Activated T-cell treated with anti-CD3 and anti-CD28 coated beads for 4 hours (primary cell): ENCODE measurements around the gene CNGA4.
"Not testable (repeated sequence)": the region's sequence is repeated elsewhere in the genome, so short reads cannot be mapped to it uniquely, and the experiment has no call there.

Experiments
- DNase-seq: peaks from one replicate; pipeline ENCODE4 v3.0.0-alpha.2; 2020

Gene CNGA4

DNA sequence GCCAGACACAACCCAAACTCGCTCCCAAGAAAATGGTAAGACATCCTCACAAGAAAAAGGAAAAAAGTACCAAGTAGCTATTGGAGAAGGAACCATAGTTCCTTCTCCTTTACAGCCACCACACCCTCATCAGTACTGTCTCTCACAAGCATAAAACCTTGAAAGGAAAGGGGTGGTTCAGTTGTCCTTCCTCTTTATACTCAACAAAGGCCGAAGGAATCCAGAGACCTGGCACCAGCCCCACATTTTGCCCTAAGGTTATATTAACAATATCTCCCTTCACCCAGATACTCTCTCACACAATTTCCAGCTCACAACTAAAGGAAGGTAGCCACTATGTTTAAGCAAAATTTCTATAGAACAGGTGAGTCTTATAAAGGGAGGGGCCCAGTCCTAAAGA is 13.0 kb upstream of the CNGA4 start:
- no peak for DNase-seq

DNA sequence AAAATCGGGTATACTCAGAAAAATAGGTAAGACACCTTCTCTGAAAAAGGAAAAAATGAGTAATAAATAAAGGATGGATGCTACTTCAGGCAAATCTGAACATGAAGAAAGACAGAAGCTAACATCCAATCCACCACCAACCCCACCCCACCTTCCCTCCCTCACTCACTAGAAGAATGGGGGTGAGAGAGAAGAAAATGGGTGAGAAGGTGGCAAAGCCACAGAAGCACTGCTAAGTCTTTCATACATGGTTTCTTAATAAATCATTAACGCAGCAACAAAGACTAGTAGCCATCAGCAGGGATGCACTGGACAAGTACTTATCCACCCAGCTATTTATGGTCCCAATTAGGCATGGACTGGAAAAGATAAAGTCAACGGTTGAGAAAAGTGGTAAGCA is 10.4 kb upstream of the CNGA4 start:
- no peak for DNase-seq

DNA sequence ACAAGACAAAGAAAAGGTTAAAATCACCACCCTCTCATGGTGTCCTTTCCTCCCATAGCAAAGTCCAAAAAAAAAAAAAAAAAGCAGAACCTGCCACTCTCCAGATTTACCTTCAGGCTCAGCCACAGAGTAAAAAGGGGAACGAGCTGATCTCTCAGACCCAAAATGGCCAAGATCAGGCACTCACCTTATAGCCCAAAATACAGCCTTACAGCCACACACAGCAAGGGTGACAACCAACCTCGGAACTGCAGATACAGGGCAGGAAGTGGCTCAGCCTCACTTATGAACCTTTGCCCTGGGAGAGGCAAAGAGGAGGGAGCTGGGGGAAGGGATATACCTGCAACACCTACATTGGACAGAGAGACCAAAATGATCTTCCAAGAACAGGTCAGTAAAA is 9.0 kb upstream of the CNGA4 start:
- DNase-seq, result no peak

DNA sequence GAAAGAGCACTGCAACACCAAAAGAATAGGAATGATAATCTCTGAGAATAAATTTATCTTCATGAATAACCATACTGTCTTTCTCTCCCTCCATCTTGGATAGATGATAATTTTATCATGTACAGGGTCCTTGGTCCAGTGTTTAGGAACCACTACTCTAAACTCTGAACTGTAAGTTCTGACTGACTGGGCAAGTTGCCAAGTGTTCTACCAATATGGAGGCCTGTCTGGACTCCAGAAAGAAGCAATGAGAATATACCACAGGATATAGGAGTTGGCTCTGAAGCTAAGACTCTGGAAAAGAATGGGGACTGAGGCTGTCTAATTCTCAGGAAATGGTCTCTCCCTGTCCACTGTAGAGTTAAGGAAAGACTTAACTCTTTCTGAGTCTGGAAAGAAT is 6.0 kb upstream of the CNGA4 start:
- no peak for DNase-seq

DNA sequence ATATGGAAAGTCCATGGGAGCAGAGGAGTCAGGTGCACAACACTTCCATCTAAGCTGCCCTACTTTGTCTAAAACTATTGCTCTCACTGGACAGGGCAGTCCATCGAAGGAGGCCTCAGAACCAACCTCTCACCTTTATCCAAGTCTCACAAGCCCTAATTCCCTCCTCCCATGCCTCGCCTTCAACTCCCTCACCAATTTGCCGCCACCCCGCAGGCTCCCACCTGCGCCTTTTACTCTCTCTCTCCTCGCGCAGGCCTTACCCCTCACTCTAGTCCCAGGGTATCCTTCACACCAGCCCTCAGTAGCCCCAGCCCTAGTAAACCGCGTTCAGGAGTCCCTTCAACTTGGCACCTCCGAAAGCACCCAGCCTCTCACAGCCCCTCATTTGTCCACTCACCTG is 4.9 kb upstream of the CNGA4 start:
- no peak for DNase-seq

DNA sequence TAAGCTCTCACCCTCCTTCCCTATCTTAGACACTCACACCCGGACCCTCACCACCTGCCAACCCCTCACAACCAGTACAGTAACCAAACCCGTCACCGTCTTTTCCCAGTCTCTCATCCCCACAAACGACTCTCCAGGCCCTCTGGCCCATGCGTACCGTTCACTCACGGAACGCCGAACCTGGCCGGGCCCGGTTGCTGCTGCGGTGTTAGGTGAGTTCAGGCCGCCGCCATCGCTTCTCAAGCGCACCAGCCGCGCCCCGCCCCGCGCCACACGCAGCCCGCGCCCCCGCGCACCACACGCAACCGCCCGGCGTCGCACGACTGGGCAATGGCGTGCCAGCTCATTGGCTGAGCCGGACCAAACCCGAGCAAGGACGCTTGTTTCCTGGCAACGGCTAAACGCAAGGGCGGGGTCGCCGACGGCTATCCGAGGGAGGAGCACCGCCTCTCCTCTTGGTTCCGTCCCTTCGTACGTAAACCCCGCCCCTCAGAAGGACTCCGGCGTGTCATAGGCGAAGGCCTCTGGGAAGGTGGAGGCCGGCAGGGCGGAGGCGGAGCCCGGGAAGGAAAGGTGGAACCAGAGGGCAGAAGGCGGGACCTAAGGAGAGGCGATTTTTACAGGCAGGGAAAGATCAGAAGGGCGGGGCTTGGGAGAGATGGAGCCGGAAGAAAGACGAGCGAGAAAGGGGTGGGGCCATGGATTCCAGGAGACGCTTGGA is 4.3 kb upstream of the CNGA4 start, which contains the start of gene FHIP1B:
TSS of gene FHIP1B (minus strand) at position 250 of the 721 bp plus-strand sequence. CDS start 10,120 bp downstream, outside the sequence.
- DNase-seq, result peak; percentile 98

DNA sequence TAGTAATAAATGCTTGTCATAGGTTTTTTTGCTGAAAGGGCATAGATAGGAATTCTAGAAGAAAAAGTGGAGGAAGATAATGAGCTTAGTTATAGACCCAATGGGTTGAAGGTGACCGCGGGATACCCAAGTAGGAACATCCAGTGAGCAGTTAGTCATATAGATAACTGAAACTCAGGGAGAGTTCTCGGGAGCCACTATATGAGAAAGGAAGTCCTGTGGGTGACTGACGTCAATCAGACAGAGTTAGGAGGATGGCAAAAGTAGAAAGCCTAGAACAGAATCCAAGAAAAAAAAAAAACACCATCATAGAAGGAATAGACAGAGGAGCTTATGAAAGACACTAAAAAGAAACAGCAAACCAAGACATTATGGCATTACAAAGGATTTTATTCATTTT is 1.6 kb upstream of the CNGA4 start:
- no peak for DNase-seq

DNA sequence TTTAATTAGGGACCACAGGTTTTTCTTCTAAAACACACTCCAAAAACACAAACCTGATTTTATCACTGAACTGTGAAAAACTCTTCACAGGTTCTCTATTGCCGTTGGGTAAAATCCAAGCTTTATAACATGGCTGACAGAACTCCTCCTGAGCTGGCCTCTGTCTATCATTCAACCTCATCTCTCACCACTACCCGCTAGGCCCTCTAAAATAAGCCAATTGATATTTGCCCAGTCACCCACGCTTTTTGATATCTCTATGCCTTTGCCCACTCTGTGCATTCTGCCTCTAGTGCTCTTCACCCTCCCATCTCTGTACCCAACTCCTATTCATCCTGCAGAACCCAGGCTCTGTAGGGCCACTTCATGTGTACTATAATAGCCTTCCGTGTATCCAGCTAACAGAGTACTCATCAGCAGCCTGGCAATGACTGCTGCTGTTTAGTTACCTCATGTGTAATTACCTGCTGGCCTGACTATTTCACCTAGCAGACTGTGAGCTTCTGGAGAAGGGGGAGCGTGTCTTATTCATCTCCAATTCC is 1.1 kb upstream of the CNGA4 start:
- DNase-seq, result no peak

DNA sequence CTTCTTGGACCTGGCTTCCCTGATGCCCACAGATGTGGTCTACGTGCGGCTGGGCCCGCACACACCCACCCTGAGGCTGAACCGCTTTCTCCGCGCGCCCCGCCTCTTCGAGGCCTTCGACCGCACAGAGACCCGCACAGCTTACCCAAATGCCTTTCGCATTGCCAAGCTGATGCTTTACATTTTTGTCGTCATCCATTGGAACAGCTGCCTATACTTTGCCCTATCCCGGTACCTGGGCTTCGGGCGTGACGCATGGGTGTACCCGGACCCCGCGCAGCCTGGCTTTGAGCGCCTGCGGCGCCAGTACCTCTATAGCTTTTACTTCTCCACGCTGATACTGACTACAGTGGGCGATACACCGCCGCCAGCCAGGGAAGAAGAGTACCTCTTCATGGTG is 1.2 kb downstream of the CNGA4 start:
- DNase-seq, result no peak

DNA sequence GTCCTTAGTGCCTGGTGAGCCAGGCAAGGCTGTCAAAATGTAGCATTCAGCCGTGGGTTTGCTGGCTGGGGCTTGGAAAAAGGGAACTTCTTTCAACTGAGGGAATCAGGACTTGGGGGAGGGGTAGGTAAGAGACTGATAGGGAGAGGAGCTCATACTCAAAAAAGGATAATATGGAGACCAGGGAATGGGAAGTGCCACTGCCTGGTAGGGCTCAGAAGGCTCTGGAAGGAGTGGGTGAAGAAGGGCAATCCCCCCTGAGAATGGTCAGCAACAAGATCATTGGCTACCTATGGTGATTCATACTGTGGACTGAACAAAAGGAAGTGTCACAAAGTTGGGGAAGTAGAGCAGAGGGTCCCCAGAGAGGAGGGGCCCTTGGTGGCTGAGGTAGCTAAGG is 1.9 kb downstream of the CNGA4 start:
- no peak for DNase-seq

DNA sequence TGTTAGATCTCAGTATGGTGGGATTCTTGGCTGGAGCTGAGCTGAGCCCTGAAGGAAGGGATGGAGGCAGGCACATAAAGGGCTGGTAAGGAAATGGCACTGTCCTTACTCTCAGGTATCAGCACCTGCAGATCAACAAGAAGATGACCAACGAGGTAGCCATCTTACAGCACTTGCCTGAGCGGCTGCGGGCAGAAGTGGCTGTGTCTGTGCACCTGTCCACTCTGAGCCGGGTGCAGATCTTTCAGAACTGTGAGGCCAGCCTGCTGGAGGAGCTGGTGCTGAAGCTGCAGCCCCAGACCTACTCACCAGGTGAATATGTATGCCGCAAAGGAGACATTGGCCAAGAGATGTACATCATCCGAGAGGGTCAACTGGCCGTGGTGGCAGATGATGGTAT is 2.4 kb downstream of the CNGA4 start:
- DNase-seq, result no peak

DNA sequence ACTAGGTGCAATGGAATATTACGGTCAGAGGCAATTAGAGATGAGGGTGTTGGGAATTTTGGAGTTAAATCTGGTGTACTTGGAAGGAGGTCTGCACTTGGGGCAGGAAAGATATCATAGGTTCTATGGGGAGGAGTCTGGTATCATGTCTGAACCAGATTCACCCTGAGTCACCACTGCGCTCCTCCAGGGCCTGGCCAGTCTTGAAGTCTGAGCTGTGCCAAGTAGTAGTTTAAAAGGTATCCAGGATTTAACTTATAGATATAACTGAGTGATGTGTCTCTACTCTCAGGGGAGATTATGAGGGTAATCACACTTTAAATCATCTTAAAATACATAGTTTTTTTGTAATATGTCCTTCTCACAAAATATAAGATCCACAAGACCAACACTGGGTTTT is 6.6 kb downstream of the CNGA4 start:
- no peak for DNase-seq

DNA sequence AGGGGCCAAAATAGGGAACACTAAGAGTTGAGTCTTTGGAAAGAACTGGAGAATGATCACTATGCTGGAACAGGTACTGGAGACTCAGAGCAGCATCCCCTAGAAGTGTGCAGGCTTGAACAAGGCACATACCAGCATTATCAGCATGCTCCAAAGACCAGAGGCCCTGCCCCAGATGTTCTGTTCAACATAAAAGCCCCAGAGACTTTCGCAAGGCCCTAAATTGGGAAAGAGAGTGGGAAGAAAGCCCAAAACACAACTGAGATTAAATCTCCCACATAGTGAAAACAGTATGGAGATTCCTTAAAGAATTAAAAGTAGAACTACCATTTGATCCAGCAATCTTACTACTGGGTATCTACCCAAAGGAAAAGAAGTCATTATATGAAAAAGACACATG is 9.4 kb downstream of the CNGA4 start:
- DNase-seq, result no peak

DNA sequence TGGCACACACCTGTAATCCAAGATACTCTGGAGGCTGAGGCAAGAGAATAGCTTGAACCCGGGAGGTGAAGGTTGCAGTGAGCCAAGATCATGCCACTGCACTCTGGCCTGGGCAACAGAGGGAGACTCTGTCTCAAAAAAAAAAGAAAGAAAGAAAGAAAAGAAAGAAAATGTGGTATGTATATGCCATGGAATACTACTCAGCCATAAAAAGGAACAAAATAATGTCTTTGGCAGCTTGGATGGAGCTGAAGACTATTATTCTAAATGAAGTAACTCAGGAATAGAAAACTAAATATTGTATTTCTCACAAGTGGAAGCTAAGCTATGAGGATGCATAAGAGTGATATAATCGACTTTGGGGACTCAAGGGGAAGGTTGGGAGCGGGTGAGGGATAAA is 10.0 kb downstream of the CNGA4 start:
- not testable (repeated sequence) for DNase-seq

DNA sequence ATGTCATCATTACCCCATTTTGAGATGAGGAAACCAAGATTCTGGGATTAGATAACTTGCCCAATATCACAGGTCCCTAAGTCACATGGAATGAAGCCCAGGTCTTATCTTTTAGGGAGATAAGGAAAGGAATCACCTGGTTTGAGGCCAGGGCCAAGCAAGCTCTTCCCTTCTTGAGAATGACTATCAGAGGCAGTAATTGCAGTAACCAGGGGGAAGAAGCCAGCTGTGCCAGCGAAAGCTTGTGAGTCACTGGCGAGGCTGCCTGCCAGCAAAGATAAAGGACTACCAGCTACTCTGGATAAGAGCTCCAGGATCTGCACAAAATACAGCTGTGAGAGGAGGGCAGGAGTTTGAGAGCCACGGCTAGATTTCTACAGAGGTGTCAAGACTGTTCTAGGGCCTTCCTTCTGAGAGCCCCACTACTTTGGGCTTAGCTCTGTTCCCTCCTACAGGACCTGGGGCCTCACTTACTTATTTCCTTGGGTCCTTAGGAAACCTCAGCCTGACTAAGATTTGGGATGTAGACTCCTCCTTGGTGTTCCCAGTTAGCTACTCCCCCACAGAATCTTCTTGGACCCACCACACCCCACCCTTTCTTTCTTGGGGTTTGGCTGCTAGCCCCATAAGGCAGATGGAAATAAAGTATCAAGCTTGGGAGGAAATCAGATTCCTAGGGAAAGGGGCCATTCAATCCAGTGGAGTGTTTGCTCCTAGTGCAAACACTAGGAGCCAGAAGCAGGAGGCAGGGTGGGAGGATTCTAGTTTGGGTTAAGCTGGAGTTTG is 11.1 kb downstream of the CNGA4 start:
- DNase-seq, result no peak

DNA sequence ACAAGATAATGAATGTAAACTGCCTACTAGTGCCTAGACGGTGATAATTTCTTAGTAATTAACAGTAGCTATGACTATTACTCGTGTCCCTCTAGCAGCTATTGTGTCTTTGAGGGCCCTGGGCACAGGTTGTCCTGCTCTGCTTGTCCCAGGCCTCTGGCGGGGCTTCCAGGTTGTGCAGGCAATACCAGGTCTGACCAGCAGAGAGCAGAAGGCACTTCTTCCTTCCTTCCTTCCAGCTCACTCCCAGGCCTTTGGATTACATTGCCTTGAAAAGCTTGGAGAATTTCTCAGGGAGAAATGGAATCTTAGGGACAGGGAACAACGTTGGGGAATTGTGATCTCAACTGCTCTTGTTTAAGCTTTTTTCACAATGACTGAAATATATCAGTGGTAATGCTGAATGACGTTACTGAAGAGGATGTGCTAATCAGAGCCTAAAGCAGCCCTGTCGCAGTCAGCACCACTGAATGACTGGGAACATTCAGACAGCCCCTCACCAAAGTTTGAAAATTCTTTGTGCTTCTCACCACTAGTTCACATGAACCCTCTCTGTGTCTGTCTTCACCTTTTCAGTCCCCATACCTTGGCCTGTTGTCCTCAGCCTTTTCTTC is 12.3 kb downstream of the CNGA4 start:
- DNase-seq, result peak; percentile 28

DNA sequence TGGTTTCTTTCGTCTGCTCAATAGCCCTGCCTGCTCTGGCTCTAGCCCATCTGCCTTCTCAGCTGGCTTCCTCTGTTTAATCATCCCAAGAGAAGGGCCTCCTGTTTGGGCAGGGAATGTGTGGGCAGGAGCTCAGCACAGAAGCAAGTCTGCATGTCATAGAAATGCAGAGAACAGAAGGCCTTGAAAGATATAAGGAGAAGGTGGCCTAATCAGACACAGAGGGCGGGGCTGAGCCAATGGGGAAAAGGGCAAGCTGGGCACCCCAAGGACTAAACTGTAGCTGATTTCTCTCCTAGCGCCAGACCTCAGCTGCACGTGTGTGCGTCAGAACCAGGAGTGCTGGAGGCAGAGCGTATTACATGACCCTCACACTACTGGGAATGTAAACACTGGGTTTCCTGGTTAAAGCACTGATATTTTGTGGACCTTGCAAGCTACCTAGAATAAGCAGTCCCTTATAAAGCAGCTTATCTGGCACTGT is 13.1 kb downstream of the CNGA4 start:
- no peak for DNase-seq

DNA sequence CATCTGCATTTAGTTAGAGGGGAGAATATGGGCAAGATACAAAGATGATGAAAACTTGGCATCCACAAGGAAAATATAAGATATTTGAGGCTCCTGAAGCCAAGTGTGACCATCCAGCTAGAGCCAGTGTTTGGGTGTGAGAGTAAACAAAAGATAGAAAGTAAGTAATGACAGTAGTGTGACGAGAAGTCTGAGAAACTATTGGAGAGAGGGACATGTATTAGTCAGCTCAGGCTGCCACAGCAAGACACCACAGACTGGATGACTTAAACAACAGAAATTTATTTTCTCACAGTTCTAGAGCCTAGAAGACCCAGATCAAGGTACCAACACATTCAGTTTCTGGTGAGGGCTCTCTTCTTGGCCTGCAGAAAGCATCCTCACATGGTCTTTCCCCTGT is 14.3 kb downstream of the CNGA4 start:
- no peak for DNase-seq

DNA sequence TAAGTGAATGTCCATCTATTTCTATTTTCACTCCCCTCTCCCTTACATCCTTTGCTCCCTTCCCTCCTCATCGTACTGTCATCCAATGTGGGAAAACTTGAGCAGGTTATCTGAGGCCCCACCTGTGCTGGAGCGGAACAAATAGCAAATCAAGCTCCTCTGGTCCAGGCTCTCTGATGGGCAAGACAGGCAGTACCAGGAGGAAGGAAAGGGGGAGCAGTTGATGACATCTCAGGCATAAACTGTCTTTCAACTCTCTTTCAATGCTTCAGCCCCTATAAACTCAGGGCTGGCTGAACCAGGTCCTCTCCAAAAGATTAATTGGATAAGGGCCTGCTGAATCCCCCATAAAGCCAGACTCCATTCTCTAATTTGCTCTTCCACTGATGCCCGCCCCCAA is 19.3 kb downstream of the CNGA4 start:
- DNase-seq, result no peak

DNA sequence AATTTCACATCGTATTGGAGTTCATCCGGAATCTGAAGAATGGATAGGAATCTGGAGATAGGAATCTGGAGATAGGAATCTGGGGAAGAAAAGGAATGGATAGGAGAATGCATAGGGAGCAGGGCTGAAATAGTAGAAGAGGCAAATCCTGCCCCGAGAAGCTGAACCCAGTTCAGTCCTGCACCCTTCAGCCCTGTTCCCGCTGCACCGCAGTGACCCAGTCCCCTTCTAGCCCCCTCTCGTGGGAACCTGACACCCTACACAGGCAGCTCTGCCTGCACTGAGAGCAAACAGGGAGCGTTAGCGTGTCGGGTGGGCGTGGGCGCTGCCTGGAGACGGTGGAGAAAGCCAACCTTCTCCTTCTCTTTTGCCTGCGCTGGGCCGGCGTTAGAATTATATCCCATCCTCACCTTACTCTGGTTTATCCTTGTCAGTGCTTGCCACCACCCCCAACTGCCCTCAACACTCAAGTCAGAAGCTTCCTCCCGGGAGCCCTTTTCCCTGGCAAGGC is 19.7 kb downstream of the CNGA4 start:
- DNase-seq, result no peak

DNA sequence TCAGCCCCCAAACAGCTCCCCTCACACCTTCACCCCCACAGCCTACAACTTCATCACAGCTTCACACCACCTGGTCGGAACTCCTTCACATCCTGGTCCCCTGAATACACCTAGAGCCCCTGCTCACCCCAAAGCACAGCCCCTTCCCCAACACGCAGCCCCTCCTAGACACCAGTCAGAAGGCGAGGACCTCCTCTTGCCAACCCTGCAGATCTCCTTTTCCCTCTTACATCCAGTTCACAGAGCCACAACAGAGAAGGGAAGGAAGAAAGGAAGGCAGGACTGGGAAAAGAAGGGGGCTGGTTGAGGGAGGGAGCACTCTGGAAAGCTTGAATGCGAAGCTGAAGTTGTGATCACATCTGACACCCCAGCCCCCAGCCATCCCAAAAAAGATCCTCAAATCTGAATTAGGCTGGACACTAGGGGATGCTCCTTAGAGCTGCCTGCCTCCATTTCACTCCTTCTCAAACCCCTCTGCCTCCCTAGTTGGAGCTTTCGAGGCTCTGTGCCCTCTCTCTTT is 21.4 kb downstream of the CNGA4 start:
- no peak for DNase-seq

DNA sequence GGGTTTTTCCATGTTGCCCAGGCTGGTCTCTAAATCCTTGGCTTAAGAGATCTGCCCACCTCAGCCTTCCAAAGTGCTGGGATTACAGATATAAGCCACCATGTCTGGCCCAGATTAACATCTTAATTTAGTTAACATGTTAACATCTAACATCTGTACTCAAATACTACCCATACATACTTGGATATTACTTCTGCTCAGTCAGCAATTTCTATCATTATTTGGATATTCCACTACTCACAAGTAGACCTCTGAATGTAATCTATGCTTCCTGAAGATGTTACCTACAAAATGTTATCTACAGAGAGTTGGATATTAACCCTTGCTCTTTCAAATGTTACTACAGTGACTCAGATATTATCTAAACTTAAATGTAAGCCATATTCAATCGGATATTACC is 24.8 kb downstream of the CNGA4 start:
- DNase-seq, result no peak

DNA sequence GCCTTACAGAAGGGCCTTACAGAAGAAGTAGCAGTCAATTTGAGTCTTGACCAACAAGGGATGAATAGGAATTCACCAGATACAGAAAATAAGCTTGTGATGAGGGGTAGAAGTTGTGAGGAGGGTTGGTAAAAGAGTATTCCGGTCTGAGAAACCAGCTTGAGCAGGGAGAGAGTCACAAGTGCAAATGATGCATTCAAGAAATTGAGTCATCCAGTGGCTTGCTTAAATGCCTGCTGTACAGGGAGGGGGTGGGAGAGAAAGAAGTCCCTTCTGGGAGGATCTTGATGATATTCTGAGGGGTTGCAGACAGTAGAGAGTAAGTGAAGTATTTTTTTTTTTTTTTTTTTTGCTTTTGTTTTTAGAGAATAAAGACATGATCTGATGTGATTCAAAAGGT is 29.9 kb downstream of the CNGA4 start:
- no peak for DNase-seq
